HG03457 (cell line): Measurements from ENCODE around the gene FAR2.
"Not testable (repeated sequence)": the region's sequence is repeated elsewhere in the genome, so short reads cannot be mapped to it uniquely, and the experiment has no call there.

Experiments
- ATAC-seq: cut with Tn5 transposase; IDR thresholded peaks from one replicate; pipeline ENCODE4 v1.9.1; 2021; ENCODE audit warnings: moderate number of reproducible peaks; ENCODE audit not compliant: unreplicated experiment

Gene FAR2

GRCh38 chr12:29229937-29230336 is 80.9 kb downstream of the FAR2 start:
- ATAC-seq, result no peak

GRCh38 chr12:29230800-29231560 is 81.9 kb downstream of the FAR2 start:
- no peak for ATAC-seq

- no peak for ATAC-seq
These were observed 83.0 kb downstream of the FAR2 start for GRCh38 chr12:29232086-29232485.

GRCh38 chr12:29234552-29234951 is 85.5 kb downstream of the FAR2 start:
- ATAC-seq, result no peak

- ATAC-seq, result no peak
These were observed 86.0 kb downstream of the FAR2 start for GRCh38 chr12:29234965-29235626.

- ATAC-seq, result no peak
These were observed 89.8 kb downstream of the FAR2 start for GRCh38 chr12:29238822-29239291.

GRCh38 chr12:29239336-29239735 is 90.3 kb downstream of the FAR2 start:
- no peak for ATAC-seq

- ATAC-seq, result no peak
These were observed 91.4 kb downstream of the FAR2 start for GRCh38 chr12:29240441-29240840.

GRCh38 chr12:29241821-29242591 is 92.9 kb downstream of the FAR2 start:
- peak; percentile 89 for ATAC-seq

- no peak for ATAC-seq
These were observed 93.9 kb downstream of the FAR2 start for GRCh38 chr12:29242921-29243431.

- no peak for ATAC-seq
These were observed 95.2 kb downstream of the FAR2 start for GRCh38 chr12:29244159-29244765.

GRCh38 chr12:29245246-29245645 is 96.2 kb downstream of the FAR2 start:
- ATAC-seq, result no peak

GRCh38 chr12:29249930-29250329 is 100.9 kb downstream of the FAR2 start:
- ATAC-seq, result no peak

GRCh38 chr12:29253906-29254625 is 105.0 kb downstream of the FAR2 start:
- no peak for ATAC-seq

GRCh38 chr12:29255042-29255441 is 106.0 kb downstream of the FAR2 start:
- no peak for ATAC-seq

- no peak for ATAC-seq
These were observed 107.5 kb downstream of the FAR2 start for GRCh38 chr12:29256598-29256997.

GRCh38 chr12:29257687-29258086 is 108.6 kb downstream of the FAR2 start:
- not testable (repeated sequence) for ATAC-seq

- ATAC-seq, result no peak
These were observed 115.3 kb downstream of the FAR2 start for GRCh38 chr12:29264424-29264823.

GRCh38 chr12:29269706-29270408 is 120.8 kb downstream of the FAR2 start:
- no peak for ATAC-seq

GRCh38 chr12:29270446-29270845 is 121.4 kb downstream of the FAR2 start:
- ATAC-seq, result no peak
